ENCODE results near the gene LETM1. TPM values are rescaled to one million over a fixed set of nuclear protein-coding genes. Genes with fewer than 3 reads are reported as not detected.

Gene LETM1
- total and polyA plus RNA-seq, 2 donors (not counting 1 experiment from before 2014, with no cell fraction given) = 28.5 to 45.1 TPM

GRCh38 chr4:1799387-1800375, 56.3 kb downstream of the LETM1 start:
- H3K4me3 ChIP-seq (ENCODE audit: control extremely low read depth in 1 of 5, extremely low read depth in 1 of 5, insufficient read depth in 1 of 5, low read depth in 2 of 5, low read length in 4 of 5) = no peak overlapping the region
- CTCF ChIA-PET = no interaction called here
- no peaks in the 10 kb centered on the region for H3K36me3 ChIP-seq (replicated peaks in 1 of 2; ENCODE audit: control extremely low read depth in 1 of 2, control insufficient read depth in 1 of 2, extremely low read depth in 1 of 2, insufficient read depth in 2 of 2, low read length in 1 of 2)
- Mint-ChIP-seq H3K9me3 (ENCODE audit: insufficient read depth) (no peaks in the 10 kb centered on the region), H3K4me3 (no peak overlapping the region), H3K27me3 (peaks cover 16% of the 10 kb centered on the region), H3K27ac (no peak overlapping the region), H3K4me1 (peaks cover 3% of the 10 kb centered on the region)
- H3K79me2 ChIP-seq (ENCODE audit: control insufficient read depth, insufficient read depth, low read length) = no peaks in the 10 kb centered on the region
- H3K27ac ChIP-seq (ENCODE audit: low read length in 2 of 2) = no peak overlapping the region
- H3K4me1 ChIP-seq (ENCODE audit: control insufficient read depth in 2 of 2, insufficient read depth in 2 of 2, low read length in 2 of 2) = peaks cover 12 to 19% of the 10 kb centered on the region in 2 donors
- no peak overlapping the region for H2AFZ ChIP-seq (ENCODE audit: insufficient read depth, low read depth, low read length, poor library complexity, severe bottlenecking)
- intact Hi-C loops (cut with micrococcal nuclease) = no loop called here
- no peak overlapping the region for H3K4me2 ChIP-seq (replicated peaks; ENCODE audit: low read depth, low read length, poor library complexity, severe bottlenecking)
- no peak overlapping the region for H3K9ac ChIP-seq (ENCODE audit: low read length)
- WGBS (ENCODE audit: insufficient coverage) = 89% methylated on average over 39 of the region's 41 CpGs
- H3K27me3 ChIP-seq (replicated peaks in 1 of 4; ENCODE audit: control extremely low read depth in 1 of 4, control insufficient read depth in 3 of 4, insufficient read depth in 4 of 4, low read length in 3 of 4) = peaks cover 0 to 47% (median 27%) of the 10 kb centered on the region in 4 experiments
- POLR2A ChIA-PET = no interaction called here
- TF ChIP-seq CTCF (IDR thresholded peaks at IDR 0.05) (no peak), EZH2 (IDR thresholded peaks at IDR 0.05; ENCODE audit: borderline replicate concordance, insufficient read depth, low read depth, low read length, poor library complexity, severe bottlenecking) (no peak)
- DNase-seq (no peak), ATAC-seq (ENCODE audit: low read depth) (no peak)
- H3K9me3 ChIP-seq (ENCODE audit: control extremely low read depth in 1 of 3, control insufficient read depth in 2 of 3, insufficient read depth in 1 of 3, low read length in 2 of 3) = peaks cover 0 to 9% (median 0%) of the 10 kb centered on the region in 3 donors
- H4K20me1 ChIP-seq (ENCODE audit: control insufficient read depth, insufficient read depth, low read length, poor library complexity, severe bottlenecking) = no peaks in the 10 kb centered on the region
